Cerebellar nuclear complex (tissue), 1 donor: ENCODE results near the gene CFAP70.
"Not testable (repeated sequence)": the region's sequence is repeated elsewhere in the genome, so short reads cannot be mapped to it uniquely, and the experiment has no call there.

Source experiments
- DNase-seq, 2 experiments: peaks; one replicate each; lab custom pipeline; 2025; lab: John Stamatoyannopoulos, UW

The CFAP70 gene

DNA sequence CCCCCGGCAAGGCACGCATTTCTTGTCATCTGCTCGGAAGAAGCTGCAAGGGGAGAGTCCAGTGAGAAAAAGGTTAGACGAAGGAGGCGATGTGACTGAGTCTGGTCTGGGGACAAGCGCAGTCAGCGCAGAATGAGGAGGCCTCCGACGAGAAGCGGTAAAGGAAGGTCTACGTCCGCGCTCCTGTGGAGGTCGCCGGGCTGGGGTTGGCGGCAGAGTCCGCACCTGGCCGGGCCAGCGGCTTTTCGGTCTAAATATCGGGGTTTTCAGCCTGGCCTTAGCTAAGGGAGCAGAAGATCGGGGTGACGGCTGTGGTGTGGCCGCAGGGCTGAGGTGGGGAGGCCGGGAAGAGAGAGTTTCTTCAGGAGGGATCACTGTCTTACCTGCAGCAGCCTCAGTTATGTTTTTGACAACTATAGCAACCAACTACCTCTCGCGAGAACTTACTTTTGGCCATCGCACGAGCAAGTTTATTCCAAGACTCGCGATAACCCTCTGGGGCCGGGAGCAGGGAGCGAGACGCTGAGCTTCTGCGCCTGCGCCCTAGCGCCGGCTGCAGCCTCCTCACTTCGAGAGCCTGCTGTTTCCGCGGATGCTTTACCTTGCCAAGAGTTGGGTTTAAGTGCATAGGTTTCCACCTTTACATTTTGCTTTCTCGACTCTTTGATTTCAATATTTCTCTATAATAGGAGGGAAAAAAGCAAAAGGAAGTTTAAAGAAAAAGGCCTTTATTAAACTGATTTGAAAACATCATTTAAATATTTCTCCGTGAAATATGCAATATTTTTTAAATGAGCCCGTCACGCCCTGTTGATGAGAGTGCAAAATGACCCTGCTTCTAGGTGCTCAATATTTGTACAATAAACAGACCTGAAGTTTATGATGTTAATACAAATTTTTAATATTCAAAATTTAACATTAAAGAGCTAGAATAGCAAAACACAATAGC is at the start of gene CFAP70:
TSS of gene CFAP70 (minus strand) at position 534 of the 949 bp plus-strand sequence. CDS start 4,068 bp downstream, outside the sequence.
- DNase-seq: peak; percentile 64 to 95

- DNase-seq: no peak
Observed at GRCh38 chr10:73408061-73408460, 49.4 kb upstream of the CFAP70 start.

DNA sequence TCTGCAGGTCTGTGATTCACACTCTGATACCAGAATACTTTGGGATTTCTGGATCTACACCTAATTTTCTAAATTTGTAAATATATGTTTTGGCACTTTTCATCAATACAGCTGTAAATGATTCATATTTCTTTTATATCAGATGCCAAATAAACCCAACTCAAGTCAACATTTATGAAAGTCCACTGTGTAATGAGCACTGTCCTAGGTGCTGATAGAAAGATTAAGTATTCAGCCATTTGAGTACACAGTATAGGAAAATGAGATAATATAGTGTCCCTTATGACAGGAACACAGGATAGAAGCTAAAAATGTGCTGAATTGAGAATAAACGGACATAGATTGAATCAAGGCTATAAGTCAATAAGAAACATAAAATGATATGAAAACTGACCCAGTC is 48.8 kb upstream of the CFAP70 start:
- no peak for DNase-seq

GRCh38 chr10:73406846-73407245 is 48.2 kb upstream of the CFAP70 start:
- no peak for DNase-seq

GRCh38 chr10:73405556-73405955 is 46.9 kb upstream of the CFAP70 start:
- no peak for DNase-seq

GRCh38 chr10:73404690-73405089 is 46.0 kb upstream of the CFAP70 start:
- DNase-seq: no peak

DNA sequence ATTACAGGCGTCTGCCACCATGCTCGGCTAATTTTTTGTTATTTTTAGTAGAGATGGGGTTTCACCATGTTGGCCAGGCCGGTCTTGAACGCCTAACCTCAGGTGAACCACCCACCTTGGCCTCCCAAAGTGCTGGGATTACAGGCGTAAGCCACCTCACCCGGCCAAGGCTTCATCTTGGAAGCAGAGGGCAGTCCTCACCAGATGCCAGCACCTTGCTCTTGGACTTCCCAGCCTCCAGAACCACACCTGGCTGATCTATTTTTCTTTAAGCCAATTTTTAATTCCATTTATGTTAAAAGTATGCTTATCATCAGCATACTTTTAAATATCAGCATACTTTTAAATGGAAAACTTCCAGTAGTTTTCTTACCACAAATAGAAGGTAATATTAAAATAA is 43.0 kb upstream of the CFAP70 start:
- no peak for DNase-seq

DNA sequence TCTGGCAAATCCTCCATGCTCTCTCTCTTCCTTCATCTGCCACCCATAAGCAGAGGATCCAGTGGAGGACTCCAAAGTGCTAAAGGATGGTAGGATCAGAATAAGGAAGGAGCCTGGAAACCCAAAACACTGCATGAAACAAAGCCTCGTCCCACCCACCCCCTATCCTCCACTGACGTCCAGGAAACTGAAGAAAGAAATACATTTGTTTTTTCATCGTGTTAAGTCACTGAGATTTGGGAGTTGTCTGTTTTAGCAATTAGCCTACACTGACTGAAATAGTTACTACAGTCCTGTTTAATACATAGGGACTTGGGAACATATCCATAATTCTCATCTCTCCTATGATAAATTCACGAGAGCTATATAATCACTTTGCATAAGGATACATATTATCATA is 40.4 kb upstream of the CFAP70 start:
- no peak for DNase-seq

DNA sequence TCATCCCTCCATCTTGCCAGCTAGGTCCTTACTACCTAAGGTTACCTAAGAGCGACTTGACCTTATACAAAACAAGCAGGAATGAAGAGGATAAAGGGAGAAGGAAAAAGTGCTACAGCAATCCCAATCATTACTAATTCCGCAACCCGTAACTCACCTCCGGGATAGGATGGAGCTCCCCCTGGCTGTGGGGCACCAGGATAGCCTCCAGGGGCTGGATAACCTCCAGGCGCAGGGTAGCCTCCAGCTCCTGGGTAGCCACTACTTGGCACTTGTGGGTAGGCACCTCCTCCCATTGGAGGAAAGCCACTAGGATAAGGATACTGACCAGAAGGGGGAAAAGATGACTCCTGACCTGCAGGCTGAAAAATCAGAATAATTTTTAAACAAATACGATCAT is 39.4 kb upstream of the CFAP70 start:
- no peak for DNase-seq

GRCh38 chr10:73394325-73394724 is 35.7 kb upstream of the CFAP70 start:
- DNase-seq: not testable (repeated sequence)

GRCh38 chr10:73388228-73388627 is 29.6 kb upstream of the CFAP70 start:
- DNase-seq: no peak

GRCh38 chr10:73386583-73386982 is 27.9 kb upstream of the CFAP70 start:
- DNase-seq: no peak

DNA sequence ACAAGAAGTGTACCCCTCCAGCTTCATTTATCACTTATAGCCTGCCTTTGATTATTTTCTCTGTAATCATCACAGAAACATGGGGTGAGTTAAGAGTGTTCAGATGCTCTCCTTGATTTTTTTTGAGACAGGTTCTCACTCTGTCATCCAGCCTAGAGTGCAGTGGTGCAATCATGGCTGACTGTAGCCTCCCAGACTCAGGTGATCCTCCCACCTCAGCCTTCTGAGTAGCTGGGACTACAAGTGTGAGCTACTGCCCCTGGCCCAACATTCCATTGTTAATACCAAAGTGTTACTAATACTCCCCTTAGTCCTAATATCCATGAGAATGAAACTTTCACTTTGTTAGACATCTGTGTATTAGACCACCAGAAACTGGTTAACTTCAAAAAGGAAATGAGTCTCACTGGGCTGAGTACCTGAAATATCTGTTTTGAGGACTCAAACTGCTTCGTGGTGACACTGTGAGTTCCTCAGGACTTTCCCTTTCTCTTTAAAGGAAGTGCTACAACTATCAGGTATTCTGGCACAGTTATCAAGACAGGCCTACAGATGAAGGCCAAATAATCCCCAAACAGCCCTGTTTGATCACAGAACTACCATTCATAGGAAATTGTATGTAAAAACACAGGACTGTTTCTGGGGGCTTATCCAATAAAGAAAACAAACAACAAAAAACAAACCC is 20.5 kb upstream of the CFAP70 start:
- no peak for DNase-seq

DNA sequence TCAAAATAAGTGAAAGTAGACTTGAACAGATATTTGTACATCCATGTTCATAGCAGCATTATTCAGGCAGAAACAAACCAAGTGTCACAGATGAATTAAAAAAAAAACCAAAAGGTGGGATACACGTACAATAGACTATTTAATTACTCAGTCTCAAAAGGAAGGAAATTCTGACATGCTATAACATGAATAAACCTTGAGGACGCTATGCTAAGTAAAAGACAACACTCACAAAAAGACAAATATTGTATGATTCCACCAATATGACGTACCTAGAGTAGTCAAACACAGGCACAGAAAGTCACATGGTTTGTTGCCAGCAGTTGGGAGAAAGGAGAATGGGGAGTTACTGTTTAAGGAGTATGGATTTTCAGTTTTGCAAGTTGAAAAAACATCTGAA is 18.0 kb upstream of the CFAP70 start:
- DNase-seq: no peak

DNA sequence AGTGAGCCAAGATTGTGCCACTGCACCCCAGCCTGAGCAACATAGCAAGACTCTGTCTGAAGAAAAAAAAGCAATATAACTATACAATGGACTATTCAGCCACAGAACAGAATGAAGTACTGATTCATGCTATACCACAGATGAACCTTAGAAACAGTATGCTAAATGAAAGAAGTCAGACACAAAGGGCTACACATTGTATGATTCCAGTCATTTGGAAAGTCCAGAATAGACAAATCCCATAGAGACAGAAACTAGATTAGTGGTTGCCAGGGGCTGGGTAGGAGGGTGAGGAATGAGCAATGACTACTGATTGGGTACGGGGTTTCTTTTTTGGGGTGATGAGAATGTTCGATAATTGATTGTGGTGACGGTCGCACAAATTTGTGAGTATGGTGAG is 9.6 kb upstream of the CFAP70 start:
- no peak for DNase-seq

GRCh38 chr10:73366381-73367298 is 8.0 kb upstream of the CFAP70 start:
- no peak for DNase-seq

DNA sequence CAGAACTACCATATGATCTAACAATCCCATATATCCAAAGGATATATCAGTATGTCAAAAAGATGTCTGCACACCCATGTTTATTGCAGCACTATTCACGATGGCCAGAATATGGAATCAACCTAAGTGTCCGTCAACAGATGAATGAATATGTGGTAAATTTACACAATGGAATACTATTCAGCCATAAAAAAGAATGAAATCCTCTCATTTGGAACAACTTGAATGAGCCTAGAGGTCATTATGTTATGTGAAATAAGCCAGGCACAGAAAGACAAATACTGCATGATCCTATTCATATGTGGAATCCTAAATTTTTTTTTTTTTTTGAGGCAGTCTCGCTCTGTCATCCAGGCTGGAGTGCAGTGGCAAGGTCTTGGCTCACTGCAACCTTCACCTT is 6.3 kb upstream of the CFAP70 start:
- no peak for DNase-seq

DNA sequence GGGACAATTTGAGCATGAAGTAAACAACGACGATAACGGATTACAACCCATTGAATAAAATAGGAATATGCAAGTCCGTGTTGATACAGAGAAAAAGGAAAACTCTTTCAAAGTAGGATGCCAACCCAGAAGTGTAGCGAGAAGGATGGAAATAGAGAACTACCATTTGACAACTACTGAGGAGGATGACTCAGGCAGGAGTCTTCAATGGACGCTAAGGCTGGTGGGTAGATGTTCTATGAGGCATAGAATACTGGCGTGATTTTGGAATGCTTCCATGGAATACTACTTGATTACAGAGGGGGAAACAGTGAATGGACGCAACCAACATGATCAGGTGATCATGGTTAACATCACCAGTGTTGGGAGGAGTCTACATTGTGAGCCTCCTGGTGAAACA is 828 bp upstream of the CFAP70 start:
- no peak for DNase-seq

GRCh38 chr10:73357821-73358220 is 843 bp downstream of the CFAP70 start:
- DNase-seq: no peak

DNA sequence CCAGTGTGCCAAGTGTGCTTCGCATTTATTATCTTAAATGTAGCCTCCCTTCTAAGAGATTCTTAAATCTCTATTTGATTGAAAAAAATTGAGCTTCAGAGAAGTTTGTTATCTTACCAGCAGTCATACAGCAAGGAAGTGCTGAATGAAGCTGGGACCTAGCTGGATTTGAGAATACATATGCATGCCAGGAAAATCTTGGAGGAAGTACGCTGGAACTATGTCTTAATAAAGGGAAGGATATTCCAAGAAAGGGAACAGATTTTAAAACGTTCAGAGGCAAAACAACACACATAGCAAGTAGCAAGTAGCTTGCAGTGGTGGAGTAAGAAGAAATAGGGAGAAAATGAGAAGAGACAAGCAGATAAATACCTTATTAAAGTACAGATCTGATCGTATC is 1.5 kb downstream of the CFAP70 start:
- DNase-seq: no peak

DNA sequence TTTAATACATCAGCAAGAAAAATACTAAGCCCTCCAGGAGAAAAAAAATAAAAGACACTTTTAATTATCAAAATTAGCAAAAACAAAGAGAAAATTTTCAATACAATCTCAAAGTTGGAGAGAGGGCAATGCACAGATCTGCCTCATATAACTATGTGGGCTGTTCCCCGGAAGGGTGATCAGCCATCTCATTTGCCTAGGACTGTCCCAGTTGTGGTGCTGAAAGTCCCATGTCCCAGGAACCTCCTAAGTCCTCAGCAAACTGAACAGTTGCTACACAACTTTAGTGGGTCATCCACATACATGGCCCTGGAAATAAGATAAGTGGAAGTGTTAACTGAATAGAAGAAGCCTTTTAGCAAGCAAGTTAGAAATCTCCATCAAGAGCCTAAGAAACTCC is 14.4 kb downstream of the CFAP70 start:
- DNase-seq: no peak

GRCh38 chr10:73340121-73340520 is 18.5 kb downstream of the CFAP70 start:
- no peak for DNase-seq
